ENCODE measurements around the gene NRDC. TPM values are rescaled to one million over a fixed set of nuclear protein-coding genes. Genes with fewer than 3 reads are reported as not detected.

Gene NRDC
- total RNA-seq, 1 experiment from 2014 or later, result 71.9 TPM

- peak; percentile 62 for DNase-seq (ENCODE audit: low read depth)
Observed at GRCh38 chr1:51768971-51769588, 109.4 kb downstream of the NRDC start.

GRCh38 chr1:51761351-51761750, 117.2 kb downstream of the NRDC start:
- no peak for DNase-seq (ENCODE audit: low read depth)

DNA sequence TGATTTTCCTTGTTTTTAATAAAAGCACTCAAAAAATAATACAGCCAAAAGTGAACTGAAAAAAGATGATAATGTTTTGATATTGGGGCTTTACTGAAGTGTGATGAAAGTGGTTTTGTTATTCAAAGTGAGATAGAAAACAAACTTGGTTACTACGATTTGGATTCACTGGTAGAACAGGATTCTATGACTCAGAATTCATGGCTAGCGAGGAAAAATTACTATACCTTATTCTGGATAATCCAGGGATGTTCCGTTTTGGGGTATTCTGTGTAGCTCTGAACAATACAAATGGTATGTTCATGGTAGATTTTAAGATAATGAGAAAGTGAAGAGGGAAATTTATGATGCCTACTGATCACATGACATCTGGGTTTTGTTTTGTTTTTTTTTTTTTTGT, 117.7 kb downstream of the NRDC start:
- no peak for DNase-seq (ENCODE audit: low read depth)

GRCh38 chr1:51758310-51758709, 120.2 kb downstream of the NRDC start:
- no peak for DNase-seq (ENCODE audit: low read depth)

DNA sequence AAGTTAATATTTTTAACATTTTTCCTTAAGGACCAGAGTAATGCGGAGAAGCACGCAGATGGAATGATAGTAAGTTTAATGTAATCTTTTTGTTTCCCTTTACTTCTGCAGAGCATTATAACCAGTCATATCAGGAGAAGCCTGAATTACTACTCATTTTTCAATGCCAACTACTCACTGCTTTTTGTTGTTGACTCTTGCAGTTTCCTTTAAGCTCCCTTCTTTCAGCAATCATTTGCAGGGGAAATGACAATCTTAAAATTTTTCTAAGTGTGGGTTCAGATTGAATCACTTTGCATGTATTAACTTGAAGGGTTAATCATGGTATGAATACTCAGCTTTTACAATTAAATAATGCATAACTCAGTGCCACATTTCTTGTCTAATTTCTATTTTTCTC, 122.2 kb downstream of the NRDC start:
- DNase-seq (ENCODE audit: low read depth), result no peak

GRCh38 chr1:51755437-51755836, 123.1 kb downstream of the NRDC start:
- no peak for DNase-seq (ENCODE audit: low read depth)

DNA sequence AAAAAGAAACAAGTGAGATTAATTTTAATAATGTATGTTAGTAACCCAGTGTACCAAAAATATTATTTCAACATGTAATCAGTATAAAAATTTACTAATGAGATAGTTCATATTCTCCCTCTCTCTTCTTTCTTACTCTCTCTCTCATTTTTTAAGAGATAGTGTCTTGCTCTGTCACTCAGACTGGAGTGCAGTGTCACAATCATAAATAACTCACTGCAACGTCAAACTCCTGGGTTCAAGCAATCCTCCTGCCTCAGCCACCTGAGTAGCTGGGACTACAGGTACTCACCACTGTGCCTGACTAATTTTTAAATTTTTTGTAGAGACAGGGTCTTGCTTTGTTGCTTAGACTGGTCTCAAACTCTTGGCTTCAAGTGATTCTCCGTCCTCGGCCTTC, 123.9 kb downstream of the NRDC start:
- no peak for DNase-seq (ENCODE audit: low read depth)

DNA sequence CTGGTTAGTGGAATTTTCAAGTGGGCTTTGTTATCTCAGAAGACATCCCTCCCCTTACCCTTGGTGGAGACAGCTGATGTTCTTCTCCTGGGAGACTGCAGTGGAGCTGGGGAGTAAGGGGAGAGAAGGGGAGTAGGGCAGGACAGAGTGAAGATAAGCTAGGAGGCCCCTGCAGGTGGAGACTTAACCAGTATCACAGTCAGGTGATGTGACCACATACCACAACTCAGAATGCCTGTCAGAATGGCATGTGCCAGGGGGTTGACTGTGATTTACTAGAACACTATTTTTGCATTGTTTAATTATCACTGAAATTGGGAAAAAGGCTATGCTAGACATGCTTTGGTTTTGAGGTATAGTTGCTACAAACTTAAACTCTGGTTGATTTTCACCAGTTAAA, 124.6 kb downstream of the NRDC start:
- no peak for DNase-seq (ENCODE audit: low read depth)

- DNase-seq (ENCODE audit: low read depth), result no peak
Observed at GRCh38 chr1:51752073-51752948, 126.2 kb downstream of the NRDC start.

GRCh38 chr1:51750729-51751128, 127.8 kb downstream of the NRDC start:
- DNase-seq (ENCODE audit: low read depth), result no peak

- peak; percentile 29 for DNase-seq (ENCODE audit: low read depth)
Observed at GRCh38 chr1:51750218-51750617, 128.3 kb downstream of the NRDC start.

GRCh38 chr1:51749151-51749550, 129.4 kb downstream of the NRDC start:
- DNase-seq (ENCODE audit: low read depth), result no peak

DNA sequence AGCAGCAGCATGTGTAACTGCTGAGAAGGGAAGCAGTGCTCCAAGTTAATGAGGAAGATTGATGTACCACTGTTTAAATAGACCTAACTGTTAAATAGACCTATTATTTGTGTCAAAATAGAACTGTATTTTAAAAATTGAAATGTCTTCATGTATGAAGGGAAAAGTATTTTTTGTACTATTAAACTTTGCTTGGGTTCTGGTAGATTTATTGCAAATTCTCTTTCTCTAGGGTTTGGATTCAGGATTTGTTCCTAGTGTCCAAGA, 133.3 kb downstream of the NRDC start:
- no peak for DNase-seq (ENCODE audit: low read depth)

DNA sequence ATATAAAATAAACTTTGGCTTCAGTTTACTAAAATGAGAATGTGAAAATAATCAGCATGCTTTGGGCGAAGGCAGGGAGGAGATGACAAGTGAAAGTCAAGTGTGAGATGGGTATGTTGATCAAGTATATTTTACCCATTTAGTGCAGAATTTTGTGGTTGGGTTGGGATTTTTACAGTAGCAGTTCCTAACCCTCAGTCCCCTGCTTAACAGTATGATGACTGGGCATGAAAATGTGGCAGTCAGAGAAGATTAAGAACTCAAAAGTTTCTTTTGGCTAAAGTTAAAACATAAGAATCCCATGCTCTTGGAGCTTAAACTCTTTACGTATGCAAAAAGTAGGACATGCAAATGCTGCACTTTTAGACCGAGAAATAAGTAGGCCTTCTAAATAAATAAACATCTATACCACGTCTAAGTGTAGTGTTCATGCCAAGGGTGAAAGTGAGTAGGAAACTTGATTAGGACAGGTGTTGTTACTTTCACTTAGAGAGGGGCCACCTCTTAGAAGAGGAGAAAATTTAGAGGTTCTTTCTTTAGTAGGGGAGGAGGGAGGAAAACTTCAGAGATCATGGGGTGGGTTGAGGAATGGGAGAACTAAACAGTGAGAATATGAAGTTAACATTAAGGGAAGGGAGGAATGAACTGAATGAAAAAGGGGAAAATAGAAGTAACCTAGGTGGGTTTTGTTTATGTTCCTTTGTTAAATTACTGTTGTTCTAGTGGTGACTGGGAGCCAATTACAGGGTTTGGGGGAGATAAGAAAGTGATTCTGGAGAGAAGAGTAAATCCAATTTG, 133.8 kb downstream of the NRDC start:
- DNase-seq (ENCODE audit: low read depth), result no peak

DNA sequence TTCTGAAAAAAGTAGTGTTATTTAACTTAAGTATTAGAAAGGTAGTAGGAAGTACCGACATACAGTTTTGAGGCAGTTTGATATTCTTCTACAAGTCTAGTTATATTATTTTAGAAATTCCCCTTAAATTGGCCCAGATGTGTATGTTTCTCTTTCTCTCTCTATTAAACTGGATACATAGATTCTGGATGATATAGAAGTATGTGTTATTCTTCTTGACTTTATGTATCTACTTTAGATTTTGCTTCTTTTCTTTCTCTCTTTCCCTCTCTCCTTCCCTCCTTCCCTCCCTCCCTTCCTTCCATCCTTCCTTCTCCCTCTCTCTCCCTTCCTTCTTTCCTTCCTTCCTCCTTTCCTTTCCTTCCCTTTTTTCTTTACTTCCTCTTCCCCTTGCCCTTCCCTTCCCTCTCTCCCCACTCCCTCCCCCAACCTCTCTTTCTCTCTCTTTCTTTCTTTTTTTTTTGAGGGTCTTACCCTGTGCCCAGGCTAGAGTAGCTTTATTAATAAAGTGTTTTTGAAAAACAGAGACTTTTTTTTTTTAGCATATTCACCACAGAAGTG, 137.3 kb downstream of the NRDC start:
- DNase-seq (ENCODE audit: low read depth), result no peak

- no peak for DNase-seq (ENCODE audit: low read depth)
Observed at GRCh38 chr1:51740652-51741051, 137.9 kb downstream of the NRDC start.

Other genes with a start within 250 kb of the NRDC start
- gene RAB3B, start 112.0 kb upstream of the NRDC start, total RNA-seq (2014; rRNA removed; shearing (Covaris generic)), result 5.5 and 5.6 TPM in 2 replicates
- gene KTI12, start 155.1 kb upstream of the NRDC start, total RNA-seq (2014; rRNA removed; shearing (Covaris generic)), result 12.4 and 15.0 TPM in 2 replicates
- gene TXNDC12, start 176.5 kb upstream of the NRDC start, total RNA-seq (2014; rRNA removed; shearing (Covaris generic)), result 59.7 and 66.2 TPM in 2 replicates
- 86.6 and 92.8 TPM in 2 replicates for gene BTF3L4, start 177.6 kb upstream of the NRDC start, total RNA-seq (2014; rRNA removed; shearing (Covaris generic))

All from RPMI7951 (cell line).